GM21576 (cell line): ENCODE measurements around the gene GRIN3B.

Source experiments
- ATAC-seq: cut with Tn5 transposase; IDR thresholded peaks from one replicate; pipeline ENCODE4 v1.9.1; 2021; ENCODE audit warnings: mild to moderate bottlenecking, moderate library complexity; ENCODE audit not compliant: unreplicated experiment

The GRIN3B gene

DNA sequence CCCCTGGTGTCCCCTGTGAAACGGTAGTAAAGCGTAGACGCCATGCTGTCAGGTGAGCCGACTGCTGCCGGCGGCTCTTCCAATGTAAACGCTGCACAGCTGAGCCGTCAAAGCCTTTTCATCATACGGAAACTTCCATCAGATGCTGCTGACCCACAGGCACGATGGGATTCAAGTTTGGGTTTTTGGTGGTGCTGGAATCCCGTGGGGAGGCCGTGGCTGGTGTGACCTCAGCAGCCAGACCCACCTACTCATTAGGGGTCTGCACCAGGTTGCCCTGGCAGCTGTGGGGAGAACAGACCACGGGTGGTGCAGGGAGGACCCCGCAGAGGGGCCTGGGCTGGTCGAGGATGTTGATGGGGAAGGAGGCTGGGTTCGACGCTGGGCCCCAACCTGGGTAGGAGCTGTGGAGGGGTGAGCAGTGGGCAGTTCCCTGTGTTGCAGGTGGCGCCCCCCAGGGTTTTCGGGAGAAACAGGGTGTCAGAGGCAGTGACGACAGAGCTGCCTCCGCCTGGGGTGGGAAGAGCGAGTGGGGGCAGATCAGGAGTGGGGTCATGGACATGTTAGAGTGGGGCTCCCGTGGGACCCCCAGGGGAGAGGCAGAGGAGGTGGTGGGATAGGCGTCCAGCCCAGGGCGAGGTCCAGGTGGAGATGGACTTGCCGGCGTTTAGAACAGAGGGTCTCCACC, 6.6 kb downstream of the GRIN3B start:
- no peak for ATAC-seq

DNA sequence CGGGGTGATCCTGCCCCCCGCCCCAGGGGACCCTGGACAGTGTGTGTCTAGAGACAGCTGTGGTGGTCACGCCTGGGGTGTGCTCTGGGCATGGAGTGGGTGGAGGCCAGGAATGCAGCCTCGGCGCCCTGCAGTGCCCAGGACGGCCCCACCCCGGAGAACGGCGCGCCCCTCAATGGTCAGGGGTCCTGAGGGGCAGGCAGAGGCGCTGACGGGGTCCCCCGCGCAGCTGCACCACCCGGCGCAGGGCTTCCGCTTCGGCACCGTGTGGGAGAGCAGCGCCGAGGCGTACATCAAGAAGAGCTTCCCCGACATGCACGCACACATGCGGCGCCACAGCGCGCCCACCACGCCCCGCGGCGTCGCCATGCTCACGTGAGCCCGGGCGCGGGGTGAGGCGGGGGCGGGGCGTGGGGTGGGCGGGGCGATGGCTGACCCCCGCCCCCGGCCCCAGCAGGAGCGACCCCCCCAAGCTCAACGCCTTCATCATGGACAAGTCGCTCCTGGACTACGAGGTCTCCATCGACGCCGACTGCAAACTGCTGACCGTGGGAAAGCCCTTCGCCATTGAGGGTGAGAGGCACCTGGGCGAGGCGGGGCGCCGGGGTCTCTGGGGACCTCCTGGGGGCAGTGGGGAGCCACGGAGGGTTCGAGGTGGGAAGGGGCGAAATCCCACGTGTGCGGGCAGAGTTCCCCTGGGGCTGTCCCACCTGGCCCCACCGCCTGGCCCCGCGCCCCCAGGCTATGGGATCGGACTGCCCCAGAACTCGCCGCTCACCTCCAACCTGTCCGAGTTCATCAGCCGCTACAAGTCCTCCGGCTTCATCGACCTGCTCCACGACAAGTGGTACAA, 7.4 kb downstream of the GRIN3B start:
- no peak for ATAC-seq

DNA sequence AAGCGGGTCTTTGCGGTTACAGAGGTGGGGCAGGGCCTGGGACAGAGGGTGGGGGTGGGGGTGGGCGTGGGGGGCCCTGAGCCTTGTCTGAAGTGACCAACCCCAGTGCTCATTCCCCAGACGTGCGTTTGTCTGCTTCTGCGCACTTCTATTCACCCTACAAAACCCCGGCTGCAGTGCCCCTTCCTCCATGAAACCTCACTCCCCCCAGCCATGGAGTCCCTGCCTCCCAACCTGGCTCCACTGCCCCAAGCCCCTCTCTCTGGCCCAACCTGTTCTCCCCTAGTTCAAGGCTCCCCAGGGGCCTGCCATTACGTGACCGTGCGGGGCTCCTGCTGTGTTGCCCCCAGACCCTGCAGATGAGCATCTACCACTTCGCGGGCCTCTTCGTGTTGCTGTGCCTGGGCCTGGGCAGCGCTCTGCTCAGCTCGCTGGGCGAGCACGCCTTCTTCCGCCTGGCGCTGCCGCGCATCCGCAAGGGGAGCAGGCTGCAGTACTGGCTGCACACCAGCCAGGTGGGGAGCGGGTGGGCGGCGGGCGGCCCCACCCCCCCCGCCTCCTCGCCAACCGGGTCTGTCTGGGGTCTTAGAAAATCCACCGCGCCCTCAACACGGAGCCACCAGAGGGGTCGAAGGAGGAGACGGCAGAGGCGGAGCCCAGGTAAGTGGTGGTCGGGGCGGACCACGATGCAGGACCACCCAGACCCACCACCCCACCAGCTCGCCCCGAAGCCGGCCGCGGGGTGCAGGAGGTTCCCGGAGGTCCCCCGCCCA, 8.2 kb downstream of the GRIN3B start:
- ATAC-seq = no peak

GRCh38 chr19:1009041-1009980, 9.1 kb downstream of the GRIN3B start:
- ATAC-seq = no peak

DNA sequence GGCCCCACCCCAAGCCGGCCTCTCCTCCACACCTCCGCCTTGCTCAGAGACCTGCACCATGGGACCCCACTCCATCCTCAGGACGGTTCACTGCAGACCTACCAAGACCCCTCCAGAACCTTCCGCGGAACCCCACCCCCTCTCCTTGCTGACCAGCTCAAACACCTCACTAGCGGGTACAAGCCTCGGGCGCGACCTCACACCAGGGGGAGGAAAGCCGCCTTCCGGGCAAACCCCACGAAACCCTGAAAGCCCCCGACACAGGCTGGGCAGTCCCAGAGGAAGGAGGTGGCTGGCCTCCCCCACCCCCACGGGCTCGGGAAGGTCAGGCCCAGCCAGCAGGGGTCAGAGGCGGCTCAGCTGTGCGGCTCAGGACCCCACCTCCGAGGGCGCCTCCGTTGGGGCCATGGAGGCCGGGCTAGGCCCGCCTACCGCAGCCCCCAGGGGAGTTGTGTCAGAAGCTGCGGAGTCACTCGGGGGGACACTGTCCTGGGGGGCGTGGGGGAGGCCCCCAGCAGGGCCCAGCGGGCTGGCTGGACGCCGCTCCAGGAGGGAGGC, 9.8 kb downstream of the GRIN3B start:
- no peak for ATAC-seq

- no peak for ATAC-seq
These were observed 10.6 kb downstream of the GRIN3B start for GRCh38 chr19:1010586-1011510.

- ATAC-seq = no peak
These were observed 11.7 kb downstream of the GRIN3B start for GRCh38 chr19:1011831-1012333.

- ATAC-seq = no peak
These were observed 12.1 kb downstream of the GRIN3B start for GRCh38 chr19:1012334-1012733.

- ATAC-seq = no peak
These were observed 13.0 kb downstream of the GRIN3B start for GRCh38 chr19:1013218-1013617.

DNA sequence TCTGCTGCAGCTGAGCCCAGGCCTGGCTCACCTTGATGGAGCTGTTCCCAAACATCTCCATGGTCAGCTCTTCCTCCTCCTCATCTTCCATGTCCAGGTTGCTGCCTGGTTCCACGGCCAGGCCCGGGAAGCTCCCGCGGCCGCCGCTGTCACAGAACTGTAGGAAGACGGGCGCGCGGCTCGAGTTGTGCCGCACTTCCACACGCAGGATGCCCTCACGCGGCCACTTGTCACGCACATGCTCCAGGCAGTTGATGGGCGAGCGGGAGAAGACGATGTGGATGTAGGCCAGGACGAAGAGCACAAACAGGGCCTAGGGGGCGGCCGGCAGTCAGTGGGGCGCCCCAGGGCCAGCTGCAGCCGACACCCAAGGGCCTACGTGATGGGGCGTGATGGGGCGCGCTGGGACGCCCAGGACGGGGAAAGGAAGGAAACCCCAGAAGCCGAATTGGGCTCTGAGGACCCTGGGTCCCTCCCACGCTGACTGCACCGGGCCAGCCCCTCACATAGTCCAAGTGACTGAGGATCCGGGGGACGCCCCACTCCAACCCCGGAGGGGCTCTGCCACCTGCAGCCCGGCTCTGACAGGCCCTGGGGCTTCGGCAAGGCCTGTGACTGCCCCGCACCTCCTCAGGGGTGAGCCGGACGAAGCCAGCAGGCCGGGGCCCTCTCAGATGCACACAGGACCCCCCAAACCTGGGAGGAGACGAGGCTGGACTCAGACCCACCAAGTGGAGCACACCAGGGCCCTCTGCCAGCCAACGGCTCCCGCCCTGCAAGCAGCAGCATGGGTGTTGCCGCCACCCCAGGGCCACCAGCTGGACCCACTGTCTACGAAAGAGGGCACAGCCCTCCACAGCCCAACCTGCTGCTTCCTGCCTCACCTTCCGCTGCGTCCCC, 14.2 kb downstream of the GRIN3B start:
- no peak for ATAC-seq

- no peak for ATAC-seq
These were observed 15.0 kb downstream of the GRIN3B start for GRCh38 chr19:1015061-1015781.

DNA sequence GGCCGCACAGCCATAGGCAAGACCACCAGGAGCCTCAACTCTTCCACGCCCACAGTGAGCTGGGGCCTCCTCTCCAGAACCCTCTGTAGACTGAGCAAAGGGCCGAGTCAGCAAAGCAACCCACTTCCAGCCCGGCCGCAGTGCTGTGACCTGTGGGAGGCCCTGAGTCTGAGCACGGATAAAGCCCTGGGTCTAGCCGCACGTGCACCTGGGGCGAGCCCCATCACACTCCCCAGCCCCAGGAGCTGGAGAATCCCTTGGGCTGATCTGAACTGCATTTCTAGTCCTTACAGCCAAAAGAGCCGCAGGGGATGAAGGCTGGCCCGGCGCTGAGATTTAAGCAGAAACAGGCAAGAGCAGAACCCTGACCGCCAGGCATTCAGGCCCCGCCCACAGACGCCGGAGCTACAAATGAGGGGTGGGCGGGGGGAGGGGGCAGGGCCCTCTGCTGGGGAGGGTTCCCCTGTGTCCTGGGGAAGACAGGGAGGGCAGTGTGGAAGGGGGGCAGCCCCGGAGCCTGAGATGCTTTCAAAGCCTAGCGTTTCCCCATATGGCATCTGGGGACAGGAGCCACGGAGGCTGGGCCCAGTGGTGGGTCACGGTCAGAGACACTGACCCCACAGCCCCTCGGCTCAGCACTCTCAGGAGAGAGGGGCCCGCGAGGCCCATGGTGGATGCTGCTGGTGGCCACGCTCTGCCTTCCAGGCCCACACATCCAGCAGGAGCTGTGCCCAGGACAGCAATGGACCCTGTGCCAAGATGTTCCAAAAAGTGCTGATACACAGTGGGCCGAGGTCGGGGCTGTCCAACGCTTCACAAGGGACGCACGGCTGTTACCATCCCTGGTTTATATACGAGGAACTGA, 15.8 kb downstream of the GRIN3B start:
- ATAC-seq = no peak

DNA sequence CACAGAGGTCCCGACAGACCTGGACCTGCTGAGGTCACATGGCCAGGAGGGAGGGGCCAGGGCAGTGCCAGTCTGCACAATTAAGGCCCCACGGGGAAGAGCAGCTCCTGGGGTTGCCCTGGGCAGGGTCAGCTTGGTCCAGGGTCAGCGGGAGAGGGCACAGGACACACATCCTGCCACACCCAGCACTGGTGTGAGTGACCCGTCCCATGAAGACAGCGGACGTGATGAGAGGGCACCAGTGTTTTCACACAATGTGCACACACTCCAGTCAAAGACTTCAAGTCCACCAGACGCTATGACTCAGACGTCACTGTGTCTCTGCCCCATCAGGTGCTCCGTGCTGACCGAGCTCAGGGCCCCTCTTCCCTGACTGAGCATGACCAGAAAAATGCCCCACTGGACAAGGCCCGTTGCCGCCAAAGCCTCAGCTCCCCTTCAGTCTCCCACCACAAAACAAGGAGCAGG, 16.5 kb downstream of the GRIN3B start:
- ATAC-seq = no peak

GRCh38 chr19:1017115-1017905, 17.1 kb downstream of the GRIN3B start:
- no peak for ATAC-seq

- ATAC-seq = no peak
These were observed 17.7 kb downstream of the GRIN3B start for GRCh38 chr19:1017906-1018305.
